HG02943 (cell line): ENCODE data around the gene TOB2.

Experiments
- ATAC-seq: cut with Tn5 transposase; IDR thresholded peaks from one replicate; pipeline ENCODE4 v1.9.1; 2021; ENCODE audit warnings: mild to moderate bottlenecking, low read depth, moderate library complexity; ENCODE audit not compliant: unreplicated experiment

Gene TOB2

GRCh38 chr22:41446639-41447434, at the start of gene TOB2:
TOB2 (minus strand) TSS chr22:41446801; CDS start chr22:41437345, 9,456 bp downstream.
- ATAC-seq = peak; percentile 39

GRCh38 chr22:41491374-41492100, 44.9 kb upstream of the TOB2 start:
- ATAC-seq = no peak

- ATAC-seq = no peak
Measured at GRCh38 chr22:41488596-41489385, 42.2 kb upstream of the TOB2 start.

- no peak for ATAC-seq
Measured at GRCh38 chr22:41488076-41488475, 41.5 kb upstream of the TOB2 start.

- no peak for ATAC-seq
Measured at GRCh38 chr22:41487037-41487935, 40.7 kb upstream of the TOB2 start.

- no peak for ATAC-seq
Measured at GRCh38 chr22:41485033-41485432, 38.4 kb upstream of the TOB2 start.

GRCh38 chr22:41482319-41482935, 35.8 kb upstream of the TOB2 start:
- no peak for ATAC-seq

- ATAC-seq = no peak
Measured at GRCh38 chr22:41481925-41482318, 35.3 kb upstream of the TOB2 start.

- ATAC-seq = no peak
Measured at GRCh38 chr22:41481131-41481830, 34.7 kb upstream of the TOB2 start.

- ATAC-seq = no peak
Measured at GRCh38 chr22:41480397-41480735, 33.8 kb upstream of the TOB2 start.

- no peak for ATAC-seq
Measured at GRCh38 chr22:41479671-41480396, 33.2 kb upstream of the TOB2 start.

GRCh38 chr22:41478891-41479521, 32.4 kb upstream of the TOB2 start:
- ATAC-seq = no peak

GRCh38 chr22:41478473-41478872, 31.9 kb upstream of the TOB2 start:
- no peak for ATAC-seq

- ATAC-seq = no peak
Measured at GRCh38 chr22:41474872-41475451, 28.4 kb upstream of the TOB2 start.

GRCh38 chr22:41471568-41471967, 25.0 kb upstream of the TOB2 start:
- no peak for ATAC-seq

GRCh38 chr22:41470886-41471285, 24.3 kb upstream of the TOB2 start:
- no peak for ATAC-seq

- peak; percentile 10 for ATAC-seq
Measured at GRCh38 chr22:41469218-41469851, 22.7 kb upstream of the TOB2 start.
